22Rv1 (cell line): Measurements from ENCODE around the gene SERGEF.

Source experiments
- H3K27ac ChIP-seq: fragments of 450-650 bp; 2 replicates; pipeline ENCODE4 v1.5.1; 2017
- ZFX ChIP-seq: fragments of 450-650 bp; IDR thresholded peaks from 2 replicates; pipeline ENCODE4 v1.6.1; 2017; ENCODE audit warnings: antibody characterized with exemption, borderline replicate concordance
- TF ChIP-seq, protein P1 (sequence below): fragments of 450-650 bp; IDR thresholded peaks from 2 replicates; pipeline ENCODE4 v1.5.1; 2017; ENCODE audit warnings: mild to moderate bottlenecking

Gene SERGEF

GRCh38 chr11:17750013-17750800, 262.6 kb downstream of the SERGEF start:
- TF ChIP-seq ZFX: no peak
- TF ChIP-seq, protein P1, sequence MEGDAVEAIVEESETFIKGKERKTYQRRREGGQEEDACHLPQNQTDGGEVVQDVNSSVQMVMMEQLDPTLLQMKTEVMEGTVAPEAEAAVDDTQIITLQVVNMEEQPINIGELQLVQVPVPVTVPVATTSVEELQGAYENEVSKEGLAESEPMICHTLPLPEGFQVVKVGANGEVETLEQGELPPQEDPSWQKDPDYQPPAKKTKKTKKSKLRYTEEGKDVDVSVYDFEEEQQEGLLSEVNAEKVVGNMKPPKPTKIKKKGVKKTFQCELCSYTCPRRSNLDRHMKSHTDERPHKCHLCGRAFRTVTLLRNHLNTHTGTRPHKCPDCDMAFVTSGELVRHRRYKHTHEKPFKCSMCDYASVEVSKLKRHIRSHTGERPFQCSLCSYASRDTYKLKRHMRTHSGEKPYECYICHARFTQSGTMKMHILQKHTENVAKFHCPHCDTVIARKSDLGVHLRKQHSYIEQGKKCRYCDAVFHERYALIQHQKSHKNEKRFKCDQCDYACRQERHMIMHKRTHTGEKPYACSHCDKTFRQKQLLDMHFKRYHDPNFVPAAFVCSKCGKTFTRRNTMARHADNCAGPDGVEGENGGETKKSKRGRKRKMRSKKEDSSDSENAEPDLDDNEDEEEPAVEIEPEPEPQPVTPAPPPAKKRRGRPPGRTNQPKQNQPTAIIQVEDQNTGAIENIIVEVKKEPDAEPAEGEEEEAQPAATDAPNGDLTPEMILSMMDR: no peak
- no peak overlapping the region for H3K27ac ChIP-seq

GRCh38 chr11:17748761-17749721, 263.8 kb downstream of the SERGEF start:
- TF ChIP-seq, protein P1: no peak
- TF ChIP-seq ZFX: no peak
- H3K27ac ChIP-seq: no peak overlapping the region

GRCh38 chr11:17748044-17748443, 264.8 kb downstream of the SERGEF start:
- TF ChIP-seq, protein P1: no peak
- H3K27ac ChIP-seq: no peak overlapping the region

DNA sequence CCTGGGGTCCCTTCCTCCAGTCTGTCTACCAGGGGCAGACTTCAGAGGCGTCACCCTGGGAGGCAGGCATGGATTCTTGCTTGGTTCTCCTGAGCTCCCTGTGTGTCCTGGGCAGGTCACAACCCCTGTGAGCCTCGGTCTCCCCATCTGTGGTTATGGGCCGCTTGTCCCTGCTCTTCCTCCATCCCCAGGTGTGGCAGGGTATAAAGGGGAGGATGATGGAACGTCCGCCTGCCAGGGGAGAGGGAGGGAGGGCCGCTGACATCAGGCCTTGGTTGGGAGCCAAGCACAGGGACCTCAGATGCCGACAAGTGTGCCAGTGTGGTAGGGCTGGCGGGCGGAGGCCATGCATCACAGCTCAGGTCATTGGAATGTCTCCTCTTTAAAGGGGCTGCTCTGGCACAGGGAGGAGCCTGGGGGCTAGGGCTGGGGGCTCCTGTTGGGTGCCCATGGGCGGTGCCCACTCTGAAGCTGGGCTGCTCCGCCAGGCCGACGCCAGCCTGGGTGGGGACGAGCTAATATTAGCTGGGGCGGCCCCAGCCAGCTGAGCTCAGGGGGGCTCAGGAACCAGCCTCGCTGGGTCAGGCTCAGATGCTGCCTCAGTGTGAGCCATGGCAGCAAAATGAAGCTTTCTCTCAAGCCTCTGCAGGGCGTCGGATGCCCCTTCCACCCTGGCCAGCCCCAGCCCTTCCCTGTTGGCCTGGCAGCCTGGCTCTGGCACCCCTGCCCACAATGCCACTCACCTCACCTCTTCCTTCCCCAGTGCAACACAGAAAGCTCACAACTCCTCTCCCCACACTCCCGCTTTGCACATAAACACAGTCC, 265.5 kb downstream of the SERGEF start:
- H3K27ac ChIP-seq: no peak overlapping the region
- TF ChIP-seq, protein P1: no peak
- no peak for TF ChIP-seq ZFX

DNA sequence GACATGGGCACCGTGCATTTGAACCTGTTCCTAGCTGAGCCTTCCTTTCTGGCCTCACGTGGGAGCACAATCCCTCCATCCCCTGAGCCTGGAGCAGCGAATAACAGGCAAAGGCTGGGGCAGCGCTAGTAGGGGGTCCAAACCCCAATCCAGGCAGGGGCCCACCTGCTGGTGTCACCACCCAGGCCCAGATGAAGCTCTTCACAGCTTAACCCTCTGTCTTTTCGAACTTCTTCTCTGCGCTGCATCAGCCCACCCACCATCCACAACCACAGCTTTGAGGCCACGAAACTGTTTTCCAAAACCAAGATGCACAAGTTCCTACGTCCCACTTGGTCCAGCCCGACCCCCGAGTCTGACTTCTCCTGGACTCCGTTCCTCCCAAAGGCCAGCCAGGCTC, 266.8 kb downstream of the SERGEF start:
- no peak overlapping the region for H3K27ac ChIP-seq
- TF ChIP-seq, protein P1: no peak
- TF ChIP-seq ZFX: no peak

DNA sequence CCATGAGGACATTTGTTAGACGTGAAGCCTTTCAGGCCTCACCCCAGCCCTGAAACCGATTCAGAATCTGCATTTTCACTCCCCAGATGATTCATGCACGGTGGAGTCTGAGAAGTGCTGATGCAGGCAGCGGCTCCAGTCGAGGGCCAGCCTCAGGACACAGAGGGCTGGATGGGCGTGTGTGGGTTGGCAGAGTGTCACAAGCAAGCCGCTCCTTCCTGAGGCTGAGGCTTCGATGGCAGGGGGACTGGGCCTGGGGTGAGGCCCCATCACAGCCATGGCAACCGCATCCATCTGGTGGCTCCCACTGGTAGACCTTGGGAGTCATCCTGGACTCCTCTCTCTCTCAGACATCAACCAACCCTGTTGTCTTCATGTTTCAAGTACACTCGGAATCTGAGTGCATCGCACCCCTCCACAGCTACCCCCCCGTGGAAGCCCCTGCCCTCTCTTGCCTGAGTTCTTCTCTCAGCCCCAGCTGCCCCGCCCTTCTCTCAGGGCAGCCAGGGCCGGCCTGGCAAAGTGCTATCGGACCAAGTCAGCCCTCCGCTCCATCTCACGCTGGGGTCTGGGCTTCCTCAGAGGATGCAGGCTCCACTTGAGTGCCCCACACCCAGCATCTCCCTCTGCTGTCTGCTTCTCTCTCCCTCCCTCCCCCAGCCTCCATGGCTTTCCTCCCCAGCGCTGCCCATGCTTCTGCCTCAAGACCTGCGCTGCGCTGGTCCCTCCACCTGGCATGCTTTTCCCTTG, 267.6 kb downstream of the SERGEF start:
- no peak for TF ChIP-seq ZFX
- TF ChIP-seq, protein P1: no peak
- no peak overlapping the region for H3K27ac ChIP-seq
